IMR-90 (cell line): Measurements from ENCODE around the gene BTBD18. TPM values are rescaled to one million over a fixed set of nuclear protein-coding genes. Genes with fewer than 3 reads are reported as not detected.

Experiments used
- ATAC-seq: fragments of 200-7000 bp; cut with Tn5 transposase; 2 replicates; pipeline ENCODE4 v1.9.1; 2020; ENCODE audit warnings: low read depth, mild to moderate bottlenecking, moderate library complexity
- BruUV-seq: library from RNA; stranded (reverse); fragments of 400-500 nt; replicated peaks from 2 replicates; lab custom pipeline; 2021; lab: Mats Ljungman, UMichigan
- CTCF ChIA-PET: fragments of 300-600 bp; formaldehyde crosslinking; extraction: SDS; loops from one replicate; lab custom pipeline; 2021; ENCODE audit warnings: antibody characterized with exemption; lab: Yijun Ruan, JAX
- POLR2A ChIA-PET: fragments of 300-600 bp; sonication (Branson Sonifier 250); formaldehyde crosslinking; loops from one replicate; lab custom pipeline; 2022; ENCODE audit warnings: antibody characterized with exemption; ENCODE audit not compliant: unreplicated experiment; lab: Charles Lee
- DNase-seq: peaks from one replicate; pipeline ENCODE4 v3.0.0; 2013
- H2AFZ ChIP-seq: replicated peaks from 2 replicates; pipeline ENCODE3; 2013; ENCODE audit warnings: low read length, mild to moderate bottlenecking; ENCODE audit not compliant: poor library complexity
- H2AK5ac ChIP-seq: 2 replicates; pipeline ENCODE4 v1.6.1; 2013; ENCODE audit warnings: low read depth, low read length, inconsistent platforms
- H2AK9ac ChIP-seq: replicated peaks from 2 replicates; pipeline ENCODE3; 2013; ENCODE audit warnings: mild to moderate bottlenecking, low read depth, low read length, moderate library complexity; ENCODE audit not compliant: poor library complexity
- H2BK120ac ChIP-seq: 2 replicates; pipeline ENCODE4 v1.6.1; 2013; ENCODE audit warnings: low read depth, low read length, inconsistent platforms
- H2BK15ac ChIP-seq: 3 replicates; pipeline ENCODE4 v1.6.1; 2013; ENCODE audit warnings: low read depth, low read length, inconsistent platforms
- H2BK20ac ChIP-seq: 2 replicates; pipeline ENCODE4 v1.6.1; 2013; ENCODE audit warnings: low read depth, mild to moderate bottlenecking, inconsistent platforms, low read length, moderate library complexity
- H2BK5ac ChIP-seq: 2 replicates; pipeline ENCODE4 v1.6.1; 2013; ENCODE audit warnings: mild to moderate bottlenecking, low read depth, low read length, inconsistent platforms; ENCODE audit not compliant: poor library complexity, severe bottlenecking
- H3K14ac ChIP-seq: replicated peaks from 2 replicates; pipeline ENCODE4 v1.6.1; 2013; ENCODE audit warnings: low read depth, low read length, inconsistent platforms
- H3K18ac ChIP-seq: 2 replicates; pipeline ENCODE4 v1.6.1; 2013; ENCODE audit warnings: low read depth, low read length, control low read depth
- H3K23ac ChIP-seq: 2 replicates; pipeline ENCODE4 v1.6.1; 2013; ENCODE audit warnings: low read depth, low read length, inconsistent platforms
- H3K27ac ChIP-seq: 2 replicates; pipeline ENCODE4 v1.5.1; 2013; ENCODE audit warnings: mild to moderate bottlenecking, control low read depth, low read length; ENCODE audit not compliant: insufficient read depth
- H3K27me3 ChIP-seq: 2 replicates; pipeline ENCODE4 v1.6.1; 2013; ENCODE audit warnings: low read length; ENCODE audit not compliant: control insufficient read depth, insufficient read depth
- H3K36me3 ChIP-seq: 2 replicates; pipeline ENCODE4 v1.6.1; 2013; ENCODE audit warnings: low read length, mixed read lengths; ENCODE audit not compliant: control insufficient read depth, insufficient read depth
- H3K4ac ChIP-seq: 2 replicates; pipeline ENCODE4 v1.6.1; 2013; ENCODE audit warnings: low read depth, low read length, inconsistent platforms
- H3K4me1 ChIP-seq: 2 replicates; pipeline ENCODE4 v1.6.1; 2013; ENCODE audit warnings: low read length, mixed read lengths; ENCODE audit not compliant: control insufficient read depth, insufficient read depth
- H3K4me2 ChIP-seq: 2 replicates; pipeline ENCODE4 v1.6.1; 2013; ENCODE audit warnings: low read depth, mild to moderate bottlenecking, control low read depth, low read length, moderate library complexity
- H3K4me3 ChIP-seq: 2 replicates; pipeline ENCODE4 v1.5.1; 2013; ENCODE audit warnings: low read depth, mild to moderate bottlenecking, control low read depth, low read length, moderate library complexity; ENCODE audit not compliant: insufficient read depth
- H3K56ac ChIP-seq: 2 replicates; pipeline ENCODE4 v1.6.1; 2013; ENCODE audit warnings: low read length, inconsistent platforms; ENCODE audit not compliant: insufficient read depth; ENCODE audit errors: extremely low read depth
- H3K79me1 ChIP-seq, 2 experiments: 2 replicates each; pipeline ENCODE4 v1.6.1; 2013; ENCODE audit warnings: low read length in 2 of 2, inconsistent platforms in 1 of 2, low read depth in 1 of 2
- H3K9ac ChIP-seq: 2 replicates; pipeline ENCODE4 v1.6.1; 2013; ENCODE audit warnings: low read depth, low read length, control low read depth
- H3K9me1 ChIP-seq: 2 replicates; pipeline ENCODE4 v1.6.1; 2013; ENCODE audit warnings: low read length, inconsistent platforms; ENCODE audit not compliant: insufficient read depth
- H3K9me3 ChIP-seq: 2 replicates; pipeline ENCODE4 v1.6.1; 2013; ENCODE audit warnings: low read length; ENCODE audit not compliant: control insufficient read depth, insufficient read depth
- H4K20me1 ChIP-seq: 2 replicates; pipeline ENCODE4 v1.6.1; 2013; ENCODE audit warnings: low read length, inconsistent platforms; ENCODE audit not compliant: insufficient read depth
- H4K5ac ChIP-seq: 2 replicates; pipeline ENCODE4 v1.6.1; 2013; ENCODE audit warnings: mild to moderate bottlenecking, low read depth, low read length, control low read depth
- H4K8ac ChIP-seq, 2 experiments: 2 replicates each; pipeline ENCODE4 v1.6.1; 2013; ENCODE audit warnings: low read depth in 2 of 2, low read length in 2 of 2, control low read depth in 1 of 2, inconsistent platforms in 1 of 2
- H4K91ac ChIP-seq: 2 replicates; pipeline ENCODE4 v1.6.1; 2013; ENCODE audit warnings: low read depth, low read length, inconsistent platforms; ENCODE audit not compliant: insufficient read depth
- CTCF ChIP-seq: conservative IDR thresholded peaks from 2 replicates; pipeline ENCODE4 v1.5.1; 2012; ENCODE audit warnings: mild to moderate bottlenecking, low read depth, low read length, improper control_type of control experiment
- ELK1 ChIP-seq: fragments of 150-350 bp; IDR thresholded peaks from 2 replicates; pipeline ENCODE4 v1.6.1; 2016; ENCODE audit warnings: low read depth, mild to moderate bottlenecking, low read length, moderate library complexity, borderline replicate concordance
- FOS ChIP-seq: fragments of 150-350 bp; IDR thresholded peaks from 2 replicates; pipeline ENCODE4 v1.6.1; 2016; ENCODE audit warnings: low read depth, low read length
- MAFK ChIP-seq: IDR thresholded peaks from 2 replicates; pipeline ENCODE4 v1.6.1; 2012; ENCODE audit warnings: low read depth, low read length, improper control_type of control experiment
- MAZ ChIP-seq: IDR thresholded peaks from 2 replicates; pipeline ENCODE4 v1.6.1; 2012; ENCODE audit warnings: low read depth, mild to moderate bottlenecking, low read length, improper control_type of control experiment, moderate library complexity, borderline replicate concordance
- MXI1 ChIP-seq: IDR thresholded peaks from 2 replicates; pipeline ENCODE4 v1.6.1; 2012; ENCODE audit warnings: low read depth, mild to moderate bottlenecking, low read length, moderate library complexity, borderline replicate concordance
- NFE2L2 ChIP-seq: fragments of 150-350 bp; IDR thresholded peaks from 2 replicates; pipeline ENCODE4 v1.6.1; 2016; ENCODE audit warnings: low read depth, mild to moderate bottlenecking, low read length
- POLR2A ChIP-seq: IDR thresholded peaks from 2 replicates; pipeline ENCODE4 v1.6.1; 2012; ENCODE audit warnings: mild to moderate bottlenecking, low read depth, low read length
- RAD21 ChIP-seq: IDR thresholded peaks from 2 replicates; pipeline ENCODE4 v1.6.1; 2012; ENCODE audit warnings: low read length, improper control_type of control experiment
- RCOR1 ChIP-seq: IDR thresholded peaks from 2 replicates; pipeline ENCODE4 v1.6.1; 2012; ENCODE audit warnings: mild to moderate bottlenecking, low read length, improper control_type of control experiment; ENCODE audit not compliant: insufficient replicate concordance
- RFX5 ChIP-seq: IDR thresholded peaks from 2 replicates; pipeline ENCODE4 v1.8.0; 2012; ENCODE audit warnings: low read depth, mild to moderate bottlenecking, low read length, moderate library complexity
- SMC3 ChIP-seq: fragments of 150-350 bp; IDR thresholded peaks from 2 replicates; pipeline ENCODE4 v1.6.1; 2016; ENCODE audit warnings: low read depth, mild to moderate bottlenecking, antibody characterized with exemption, low read length, moderate library complexity
- USF2 ChIP-seq: fragments of 150-350 bp; IDR thresholded peaks from 2 replicates; pipeline ENCODE4 v1.6.1; 2017; ENCODE audit warnings: mild to moderate bottlenecking, antibody characterized with exemption, low read length, low read depth
- WGBS, 2 experiments: methylation state at CpG; one replicate each; pipeline versions ENCODE4 v1.1.5 to v1.1.7; 2013; ENCODE audit warnings: missing lambda C conversion rate in 2 of 2; ENCODE audit not compliant: insufficient read length in 1 of 2; ENCODE audit errors: extremely low coverage in 2 of 2; 5-methylcytosine and 5-hydroxymethylcytosine counted together
- dilution Hi-C: fragments of 300-500 bp; cut with HindIII; formaldehyde crosslinking; loops from one replicate; pipeline ENCODE4 v1.14.3; 2018; ENCODE audit warnings: low sequenced_read_pairs; ENCODE audit not compliant: unreplicated experiment
- in situ Hi-C: fragments of 300-500 bp; cut with MboI; formaldehyde crosslinking; loops from 3 replicates; pipeline ENCODE4 v1.14.3; 2019; ENCODE audit warnings: low sequenced_read_pairs, inconsistent platforms, mixed read lengths
- intact Hi-C: fragments of 100-400 bp; cut with micrococcal nuclease; formaldehyde crosslinking; loops from 2 replicates; pipeline ENCODE4 v1.10.0; 2022
- polyA plus RNA-seq, 3 experiments: library from polyadenylated mRNA; depleted of rRNA; stranded (reverse); fragments of >200 nt; gene quantifications; 2 replicates each; pipeline ENCODE4 v1.2.3, GENCODE V29; 2012; ENCODE audit warnings: low replicate concordance in 1 of 3
- total RNA-seq: library from RNA; depleted of rRNA; stranded (reverse); fragments of >200 nt; gene quantifications from 2 replicates; pipeline ENCODE4 v1.2.3, GENCODE V29; 2012

BTBD18 gene
- total and polyA plus RNA-seq, 2 of the 4 experiments (the other 2 are of a cell fraction), result not detected

GRCh38 chr11:57798905-57799559 is 47.4 kb upstream of the BTBD18 start:
- H4K20me1 ChIP-seq, result peaks cover 51% of the 10 kb centered on the region
- peak; percentile 52 for DNase-seq
- H3K9me1 ChIP-seq, result peaks cover 10% of the 10 kb centered on the region
- H2BK20ac ChIP-seq, result no peak overlapping the region
- ChIA-PET POLR2A (interaction anchor here (0.6 to 0.9 kb wide), 2 partner anchors 58 to 487 kb away, joined by 3 to 5 read pairs; partner anchors contain the start of gene SELENOH), CTCF (interaction anchor here (0.7 kb wide), 1 partner anchor 709 kb away, joined by 5 read pairs; no protein-coding TSS in a partner anchor)
- peak; percentile 15 for ATAC-seq
- H4K91ac ChIP-seq, result no peak overlapping the region
- no TSS peak for BruUV-seq
- in situ Hi-C loops (no loop called here), dilution Hi-C loops (no loop called here), intact Hi-C loops (no loop called here)
- WGBS, 2 experiments, result no CpG with 5 or more reads among the region's 1 CpG
- H3K36me3 ChIP-seq, result peaks cover 55% of the 10 kb centered on the region
- H3K18ac ChIP-seq, result no peak overlapping the region
- H3K4me3 ChIP-seq, result no peak overlapping the region
- H3K9me3 ChIP-seq, result no peaks in the 10 kb centered on the region
- no peak overlapping the region for H3K9ac ChIP-seq
- H3K79me1 ChIP-seq, result peaks cover 35 to 67% of the 10 kb centered on the region in 2 experiments
- H3K27me3 ChIP-seq, result no peaks in the 10 kb centered on the region
- H2BK5ac ChIP-seq, result peak overlapping the region; percentile 55
- H2BK15ac ChIP-seq, result no peak overlapping the region
- no peak overlapping the region for H3K56ac ChIP-seq
- peaks cover 3% of the 10 kb centered on the region for H3K4me1 ChIP-seq
- no peak overlapping the region for H3K27ac ChIP-seq
- H2AK5ac ChIP-seq, result no peak overlapping the region
- H4K5ac ChIP-seq, result no peak overlapping the region
- peak overlapping the region; percentile 28; the same call in 1 of the 2 replicates for H3K14ac ChIP-seq
- H2BK120ac ChIP-seq, result no peak overlapping the region
- 0 out of 2 replicates have a peak overlapping the region, but pooled peaks have one; percentile 19 for H3K4ac ChIP-seq
- peak overlapping the region; percentile 13 for H2AFZ ChIP-seq
- 0 out of 2 replicates have a peak overlapping the region, but pooled peaks have one; percentile 23 for H3K4me2 ChIP-seq
- TF ChIP-seq NFE2L2 (no peak), RCOR1 (no peak), RAD21 (no peak), MAFK (no peak), FOS (no peak), USF2 (no peak), CTCF (no peak), POLR2A (no peak), ELK1 (no peak), MAZ (no peak), RFX5 (no peak), MXI1 (no peak), SMC3 (no peak)
- H4K8ac ChIP-seq, result no peak overlapping the region
- H2AK9ac ChIP-seq, result no peak overlapping the region
- peak overlapping the region; percentile 81 for H3K23ac ChIP-seq
